Measurements from ENCODE around the gene GPR68.
"Not testable (repeated sequence)": the region's sequence is repeated elsewhere in the genome, so short reads cannot be mapped to it uniquely, and the experiment has no call there.

GPR68 gene

GRCh38 chr14:91272341-91273272, 28.1 kb upstream of the GPR68 start:
- no peak for FAIRE-seq

- FAIRE-seq, result no peak
Observed at GRCh38 chr14:91271639-91272038, 27.1 kb upstream of the GPR68 start.

DNA sequence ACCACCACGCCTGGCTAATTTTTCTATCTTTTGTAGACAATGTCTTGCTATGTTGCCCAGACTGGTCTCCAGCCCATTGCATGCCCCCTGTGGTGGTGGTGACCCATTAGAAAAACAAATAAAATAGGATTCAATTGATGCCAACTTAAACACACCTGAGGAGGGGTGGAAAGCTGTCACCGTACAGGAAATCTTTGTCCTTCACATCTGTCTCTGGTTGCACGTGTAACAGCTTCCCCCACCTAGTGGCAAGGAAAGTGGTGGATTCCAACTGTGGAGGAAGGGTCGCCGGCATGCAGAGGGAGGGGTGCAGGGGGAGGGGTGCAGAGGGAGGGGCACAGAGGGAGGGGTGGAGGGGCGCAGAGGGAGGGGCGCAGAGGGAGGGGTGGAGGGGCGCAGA, 26.1 kb upstream of the GPR68 start:
- no peak for FAIRE-seq

- FAIRE-seq, result no peak
Observed at GRCh38 chr14:91270188-91270587, 25.7 kb upstream of the GPR68 start.

DNA sequence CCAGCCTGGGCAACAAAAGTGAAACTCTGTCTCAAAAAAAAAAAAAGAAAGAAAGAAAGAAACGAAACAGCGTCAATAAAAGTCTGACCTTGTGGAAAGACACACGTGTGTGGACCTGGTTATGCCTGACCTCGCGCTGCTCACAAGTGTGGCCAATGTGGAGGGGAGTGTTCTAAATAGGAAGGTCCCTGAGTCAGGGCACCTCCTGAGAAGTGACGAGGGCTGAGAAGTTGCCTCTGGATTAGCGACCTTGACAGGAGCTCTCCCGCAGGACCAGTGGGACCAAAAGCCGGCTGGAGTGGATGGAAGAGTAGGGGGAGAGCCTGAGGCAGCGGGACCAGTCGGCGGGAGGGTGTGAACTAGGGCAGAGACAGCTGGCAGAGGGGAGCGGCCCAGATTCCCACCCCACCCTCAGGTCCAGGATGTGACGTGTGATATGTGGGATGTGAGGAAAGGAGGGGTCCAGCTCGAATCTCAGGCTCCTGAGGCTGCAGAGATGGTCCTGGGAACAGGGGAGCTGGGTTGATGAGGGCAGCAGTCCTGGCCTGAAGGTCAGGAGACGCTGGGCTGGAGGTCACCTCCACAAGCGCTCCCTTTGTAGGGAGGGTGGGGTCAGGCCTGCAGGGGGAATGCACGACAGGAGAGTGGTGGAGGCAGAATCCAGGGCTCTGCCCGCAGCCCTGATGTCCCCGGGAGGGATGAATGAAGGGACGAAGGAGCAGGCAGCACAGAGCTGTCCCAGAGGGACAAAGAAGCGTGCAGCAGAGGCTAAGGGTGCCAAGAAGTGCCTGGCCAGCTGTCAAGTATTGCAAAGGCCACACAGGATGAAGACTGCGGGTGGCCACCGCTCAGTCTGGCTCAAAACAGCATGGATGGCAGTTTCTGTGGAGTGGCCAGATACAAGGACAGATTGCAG, 24.8 kb upstream of the GPR68 start:
- FAIRE-seq, result no peak

- no peak for FAIRE-seq
Observed at GRCh38 chr14:91267965-91268437, 23.5 kb upstream of the GPR68 start.

DNA sequence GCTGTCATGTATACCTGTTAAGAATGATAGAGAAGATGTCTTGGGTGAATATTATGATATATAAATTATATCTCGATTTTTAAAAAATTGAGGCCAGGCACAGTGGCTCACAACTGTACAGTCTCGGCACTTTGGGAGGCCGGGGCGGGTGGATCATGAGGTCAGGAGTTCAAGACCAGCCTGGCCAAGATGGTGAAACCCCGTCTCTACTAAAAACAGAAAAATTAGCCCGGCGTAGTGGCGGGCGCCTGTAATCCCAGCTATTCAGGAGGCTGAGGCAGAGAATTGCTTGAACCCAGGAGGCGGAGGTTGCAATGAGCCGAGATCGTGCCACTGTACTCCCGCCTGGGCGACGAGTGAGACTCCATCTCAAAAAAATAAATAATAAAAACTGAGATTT, 21.8 kb upstream of the GPR68 start:
- FAIRE-seq, result not testable (repeated sequence)

- no peak for FAIRE-seq
Observed at GRCh38 chr14:91265404-91265803, 20.9 kb upstream of the GPR68 start.

- no peak for FAIRE-seq
Observed at GRCh38 chr14:91264151-91265150, 19.9 kb upstream of the GPR68 start.

DNA sequence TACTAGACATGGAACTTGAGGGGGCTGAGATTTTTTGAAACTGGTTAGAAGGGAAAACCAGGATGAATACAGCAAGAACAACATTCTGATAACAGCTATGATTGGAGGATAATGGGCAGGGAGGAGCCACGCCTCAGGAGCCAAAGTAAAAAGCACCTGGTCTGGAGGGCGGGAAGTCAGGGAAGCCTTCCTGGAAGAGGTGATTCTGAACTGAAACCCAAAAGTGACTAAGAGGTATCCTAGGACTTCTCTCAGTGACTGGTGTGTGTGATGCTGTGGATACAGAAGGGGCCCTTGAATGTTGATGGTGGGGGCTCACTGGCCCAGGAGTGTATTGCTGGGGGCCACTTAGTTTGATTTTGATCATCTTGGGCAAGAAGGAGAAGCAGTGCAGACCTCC, 18.8 kb upstream of the GPR68 start:
- no peak for FAIRE-seq

DNA sequence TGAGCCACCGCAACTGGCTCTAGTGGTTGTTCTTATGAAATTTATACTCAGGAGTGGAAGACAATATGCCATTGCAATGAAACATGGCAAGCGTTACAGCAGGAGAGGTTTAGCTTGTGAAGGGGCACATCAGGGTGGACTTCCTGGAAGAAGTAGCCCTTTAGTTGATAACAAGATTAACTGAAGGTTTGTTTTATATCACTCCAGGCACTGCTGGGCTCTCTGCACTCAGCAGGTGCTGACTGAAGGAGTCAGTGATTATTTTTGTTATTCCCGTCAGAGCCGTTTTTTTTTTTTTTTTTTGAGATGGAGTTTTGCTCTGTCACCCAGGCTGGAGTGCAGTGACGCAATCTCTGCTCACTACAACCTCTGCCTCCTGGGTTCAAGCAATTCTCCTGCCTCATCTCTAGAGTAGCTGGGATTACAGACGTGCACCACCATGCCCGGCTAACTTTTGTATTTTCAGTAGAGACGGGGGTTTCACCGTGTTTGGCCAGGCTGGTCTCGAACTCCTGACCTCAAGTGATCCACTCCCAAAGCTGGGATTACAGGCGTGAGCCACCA, 17.6 kb upstream of the GPR68 start:
- FAIRE-seq, result no peak

DNA sequence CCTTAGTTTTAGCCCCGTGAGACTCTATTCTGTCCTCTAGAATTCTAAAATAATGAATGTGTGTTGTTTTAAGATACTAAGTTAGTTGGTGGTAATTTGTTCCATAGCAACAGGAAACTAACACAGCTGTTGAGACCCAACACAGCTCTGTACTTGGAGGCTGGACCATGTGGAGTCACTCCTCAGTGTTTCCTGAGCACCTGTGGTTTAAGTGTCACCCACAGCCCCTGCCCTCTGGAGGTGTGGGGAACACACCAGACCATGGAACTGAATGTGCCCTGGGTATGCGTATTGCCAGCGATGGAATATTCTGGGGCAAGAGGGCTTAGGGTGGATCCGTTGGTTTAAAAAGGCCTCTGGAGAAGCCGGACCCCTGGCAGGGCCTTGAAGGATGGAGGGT, 16.6 kb upstream of the GPR68 start:
- no peak for FAIRE-seq

GRCh38 chr14:91258876-91259275, 14.4 kb upstream of the GPR68 start:
- FAIRE-seq, result no peak

DNA sequence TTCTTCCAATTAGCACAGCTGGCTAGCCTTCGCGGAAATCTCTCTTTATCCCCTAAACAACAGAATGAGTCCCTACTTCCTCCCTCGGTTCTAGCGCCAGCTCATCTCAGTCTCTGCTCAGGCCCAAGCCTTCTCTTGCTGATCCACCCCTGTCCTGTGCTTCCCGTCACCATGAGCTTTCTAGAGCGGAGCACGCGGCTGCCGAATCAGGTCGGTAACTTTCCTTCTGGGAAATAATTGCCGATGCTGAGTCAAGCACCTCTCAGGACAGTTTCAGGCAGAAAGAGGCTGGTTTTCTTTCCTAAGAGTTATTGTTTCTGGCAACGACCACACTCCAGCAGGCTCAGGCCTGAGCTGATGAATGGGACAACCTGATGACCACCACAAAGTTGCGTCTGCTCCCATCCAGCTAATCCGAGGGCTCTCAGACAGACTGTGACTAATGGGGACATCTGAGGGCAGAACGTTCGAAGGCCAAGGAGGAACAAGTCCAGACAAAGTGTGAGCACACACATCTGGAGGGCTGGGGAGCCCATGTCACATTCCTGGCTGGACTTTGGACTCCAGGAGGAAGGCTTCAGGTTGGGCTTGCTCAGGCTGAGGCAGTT, 13.6 kb upstream of the GPR68 start:
- no peak for FAIRE-seq

DNA sequence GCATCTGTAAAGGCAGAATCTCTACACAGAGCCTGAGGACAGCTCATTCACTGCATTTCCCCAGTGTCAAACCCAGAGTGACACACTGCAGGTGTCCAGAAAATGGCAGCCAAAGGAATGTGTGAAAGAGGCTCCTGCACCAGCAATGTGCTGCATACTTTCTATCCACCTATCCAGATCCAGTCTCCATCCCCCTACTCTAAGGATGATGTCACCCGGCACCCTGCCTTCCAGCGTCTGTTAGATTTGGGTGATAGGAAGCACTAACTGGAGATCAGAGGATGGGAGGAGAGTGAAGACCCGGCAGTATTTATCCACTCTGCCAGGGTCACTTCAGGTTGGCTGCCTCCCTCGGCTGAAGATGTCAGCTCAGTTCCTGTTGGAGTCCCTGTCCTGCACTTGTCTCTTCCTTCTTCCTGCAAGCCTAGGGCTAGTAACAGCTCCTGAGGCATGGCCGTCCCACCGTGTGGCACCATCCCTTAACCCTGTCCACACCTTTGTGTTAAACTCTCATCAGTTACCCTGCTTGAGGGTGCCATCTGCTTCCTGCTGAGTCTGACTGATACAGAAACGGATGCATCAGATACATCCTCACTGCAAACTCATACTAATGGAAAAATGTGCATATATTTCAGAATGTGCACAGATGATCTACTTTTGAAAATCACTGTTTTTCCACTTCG, 13.0 kb upstream of the GPR68 start:
- FAIRE-seq, result no peak

- FAIRE-seq, result no peak
Observed at GRCh38 chr14:91256661-91257060, 12.2 kb upstream of the GPR68 start.

DNA sequence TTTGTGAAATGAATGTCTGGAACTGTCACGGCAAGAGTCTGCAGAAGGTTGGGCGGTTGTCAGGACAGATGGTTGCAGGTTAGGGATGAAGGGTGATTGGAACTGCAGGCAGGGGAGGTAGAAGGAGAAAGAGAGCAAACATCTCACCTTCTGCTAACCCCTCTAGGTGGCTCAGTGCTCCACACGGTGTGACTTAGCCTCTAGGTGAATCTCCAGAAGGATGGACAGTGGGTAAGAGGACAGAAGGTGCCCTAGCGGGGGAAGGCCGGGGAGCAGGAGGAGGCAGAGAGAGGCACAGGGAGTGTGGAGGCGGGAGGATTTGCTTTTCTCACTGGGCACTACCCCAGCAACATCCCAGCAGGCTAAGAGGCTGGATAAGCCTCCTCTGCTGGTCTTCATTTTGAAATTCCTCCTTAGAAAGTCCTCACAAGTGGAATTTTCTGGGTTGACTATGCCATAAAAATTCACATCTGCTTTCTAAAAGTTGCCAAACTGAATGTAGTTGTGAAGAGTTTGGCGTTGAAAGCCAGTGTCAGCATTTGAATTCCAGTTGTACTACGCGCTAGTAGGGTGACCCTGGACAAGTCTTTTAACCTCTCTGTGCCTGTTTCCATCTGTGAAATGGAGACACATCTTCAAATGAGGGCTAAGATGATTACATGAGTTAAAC, 10.7 kb upstream of the GPR68 start:
- no peak for FAIRE-seq

- FAIRE-seq, result no peak
Observed at GRCh38 chr14:91254461-91254860, 10.0 kb upstream of the GPR68 start.

DNA sequence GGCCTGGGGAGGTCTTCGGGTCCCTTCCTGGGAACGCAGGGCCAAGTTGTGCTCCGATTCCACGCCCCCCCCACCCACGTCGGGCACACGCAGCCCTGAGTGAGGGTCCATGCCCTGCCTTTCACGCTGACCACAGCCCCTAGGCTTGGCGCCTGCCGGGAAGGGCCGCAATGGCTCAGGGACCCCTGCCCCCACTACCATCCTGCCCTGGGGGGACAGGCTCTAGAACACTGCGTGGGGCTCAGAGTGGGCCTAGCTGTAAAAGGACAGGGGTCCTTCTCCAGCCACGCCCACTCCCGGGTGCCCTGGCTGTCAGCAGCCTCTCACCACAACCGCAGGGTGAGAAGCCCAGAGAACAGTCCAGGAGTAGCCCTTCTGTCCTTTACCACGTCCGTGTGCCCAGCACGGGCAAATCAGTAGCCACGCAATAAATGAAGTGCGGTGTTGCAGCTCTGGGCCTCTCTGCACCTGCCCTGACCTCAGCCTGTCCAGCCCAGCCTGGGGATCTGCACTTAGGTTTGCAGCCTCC, 9.4 kb upstream of the GPR68 start:
- FAIRE-seq, result no peak

All from islet of Langerhans (tissue), 1 donor.